Femur (tissue), 1 donor: ENCODE results near the gene LYZL1.
"Not testable (repeated sequence)": the region's sequence is repeated elsewhere in the genome, so short reads cannot be mapped to it uniquely, and the experiment has no call there.

Experiments used
- DNase-seq: peaks from one replicate; pipeline ENCODE4 v3.0.0-alpha.2; 2017

The LYZL1 gene

DNA sequence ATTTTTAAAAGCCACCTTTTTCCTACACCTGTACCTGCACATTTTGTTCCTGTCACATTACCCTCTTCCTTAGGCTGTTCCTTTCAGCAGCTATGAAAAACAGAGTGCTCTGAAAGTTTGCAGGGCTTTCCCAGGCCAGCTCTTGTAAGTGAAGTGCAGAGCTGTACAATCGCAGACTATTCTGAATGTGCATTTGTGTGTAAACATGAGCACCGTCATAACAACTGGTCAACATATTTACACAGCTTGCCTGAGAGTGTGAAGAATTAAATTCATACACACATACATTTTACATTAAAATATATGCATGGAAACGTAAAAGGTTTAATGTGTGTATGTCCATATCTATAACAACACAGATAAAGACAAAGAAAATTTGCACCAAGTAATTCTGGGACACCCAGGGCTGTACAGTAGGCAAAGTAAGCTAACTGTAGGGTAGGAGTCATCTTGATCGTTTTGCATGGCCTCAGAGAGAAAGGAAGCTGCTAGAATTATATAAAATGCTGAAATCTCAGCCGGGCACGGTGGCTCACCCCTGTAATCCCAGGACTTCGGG is 23.6 kb upstream of the LYZL1 start:
- no peak for DNase-seq

GRCh38 chr10:29266641-29267040 is 22.2 kb upstream of the LYZL1 start:
- DNase-seq: peak; percentile 30

- no peak for DNase-seq
Observed at GRCh38 chr10:29268011-29268410, 20.9 kb upstream of the LYZL1 start.

DNA sequence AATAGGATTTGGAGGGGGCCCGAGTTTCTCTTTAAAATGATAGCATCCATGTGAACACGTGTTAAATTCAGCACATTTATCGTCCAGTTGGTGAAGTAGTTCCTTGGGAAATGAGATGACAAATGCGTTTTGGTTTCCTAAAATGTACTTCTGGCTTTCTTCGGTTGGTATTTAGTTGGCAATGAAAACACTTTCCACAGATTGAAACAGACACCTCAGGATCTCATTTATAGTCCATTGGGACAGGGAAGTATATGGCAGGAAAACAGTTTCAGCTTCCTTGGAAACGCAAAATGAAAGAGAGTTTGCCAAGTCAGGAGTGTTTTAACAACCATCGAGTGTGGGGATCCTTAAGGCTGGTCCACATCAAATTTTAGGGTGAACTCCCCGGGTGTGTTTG is 19.4 kb upstream of the LYZL1 start:
- no peak for DNase-seq

DNA sequence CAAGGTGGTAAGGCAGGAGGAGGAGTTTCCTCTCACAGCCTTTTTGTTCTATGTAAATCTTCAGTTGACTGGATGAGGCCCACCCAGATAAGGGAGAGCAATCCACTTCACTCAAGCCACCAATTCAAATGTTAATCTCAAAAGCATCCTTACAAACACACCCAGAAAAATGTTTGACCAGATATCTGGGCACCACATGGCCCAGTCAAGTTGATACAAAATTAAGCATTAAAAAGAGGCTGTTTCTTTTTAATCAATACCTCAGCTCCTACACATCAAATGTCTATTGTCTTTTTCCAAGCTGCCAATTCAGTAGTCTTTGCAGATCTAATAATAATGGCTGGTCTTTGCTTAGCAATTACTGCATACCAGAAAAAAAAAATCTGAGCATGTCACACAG is 18.0 kb upstream of the LYZL1 start:
- DNase-seq: no peak

DNA sequence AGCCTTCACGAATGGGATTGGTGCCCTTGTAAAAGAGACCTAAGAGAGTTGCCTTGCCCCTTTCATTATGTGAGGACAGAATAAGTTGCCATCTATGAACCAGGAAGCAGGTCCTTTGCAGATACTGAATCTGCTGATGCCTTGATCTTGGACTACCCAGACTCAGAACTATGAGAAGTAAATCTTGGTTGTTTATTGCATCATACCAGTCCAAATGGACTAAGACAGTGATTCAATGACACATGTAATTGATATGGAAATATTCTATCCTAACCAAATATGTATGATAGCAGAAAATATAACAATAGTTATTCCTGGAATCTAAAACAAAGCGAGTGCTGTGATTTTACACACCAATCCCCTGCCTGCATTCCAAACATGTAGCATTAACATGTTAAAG is 17.0 kb upstream of the LYZL1 start:
- no peak for DNase-seq

GRCh38 chr10:29273478-29273877 is 15.4 kb upstream of the LYZL1 start:
- DNase-seq: no peak

DNA sequence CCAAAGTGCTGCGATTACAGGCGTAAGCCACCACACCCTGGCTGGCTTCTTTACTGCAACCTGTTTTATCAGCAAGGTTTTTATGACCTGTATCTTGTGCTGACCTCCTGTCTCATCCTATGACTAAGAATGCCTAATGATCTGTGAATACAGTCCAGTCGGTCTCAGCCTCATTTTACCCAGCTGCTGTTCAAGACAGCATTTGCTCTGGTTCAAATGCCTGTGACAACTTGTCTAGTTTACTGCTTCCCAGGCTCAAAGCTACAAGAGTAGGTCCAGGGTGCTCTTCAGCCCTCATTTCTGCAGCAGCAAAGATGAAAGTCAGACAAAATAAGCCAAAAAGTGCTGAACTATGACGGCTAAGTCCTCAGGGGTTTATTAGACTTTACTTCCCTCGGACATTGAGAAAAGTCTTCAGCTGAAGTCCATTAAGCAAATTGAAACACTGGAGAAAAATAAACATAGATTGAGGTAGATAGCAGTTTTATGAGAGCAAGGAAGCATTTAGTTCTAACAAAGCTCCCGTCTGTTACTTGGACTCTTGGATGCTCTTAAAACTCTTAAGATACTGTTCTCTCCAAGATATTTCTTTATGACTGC is 12.5 kb upstream of the LYZL1 start:
- DNase-seq: no peak

DNA sequence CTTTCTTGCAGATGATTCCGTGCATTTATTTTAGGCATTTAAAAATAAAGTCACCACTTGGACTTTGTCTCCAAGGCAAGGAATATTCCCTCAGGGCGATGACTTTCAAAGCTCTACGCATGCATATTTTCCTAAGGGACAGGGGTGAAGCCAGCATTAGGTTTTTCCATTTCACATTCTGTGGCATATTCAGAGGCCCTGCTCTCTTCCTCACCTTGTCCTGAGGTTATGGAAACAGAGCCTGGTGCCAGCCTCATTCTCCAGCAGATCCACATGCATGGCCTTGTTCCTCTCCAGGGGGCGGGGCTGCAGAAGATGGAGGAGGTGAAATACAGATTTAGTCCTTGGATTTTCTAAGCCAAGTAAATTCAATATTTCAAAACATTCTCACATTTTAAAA is 11.6 kb upstream of the LYZL1 start:
- DNase-seq: peak; percentile 39

GRCh38 chr10:29279779-29280487 is 8.9 kb upstream of the LYZL1 start:
- no peak for DNase-seq

GRCh38 chr10:29280488-29280840 is 8.4 kb upstream of the LYZL1 start:
- DNase-seq: no peak

DNA sequence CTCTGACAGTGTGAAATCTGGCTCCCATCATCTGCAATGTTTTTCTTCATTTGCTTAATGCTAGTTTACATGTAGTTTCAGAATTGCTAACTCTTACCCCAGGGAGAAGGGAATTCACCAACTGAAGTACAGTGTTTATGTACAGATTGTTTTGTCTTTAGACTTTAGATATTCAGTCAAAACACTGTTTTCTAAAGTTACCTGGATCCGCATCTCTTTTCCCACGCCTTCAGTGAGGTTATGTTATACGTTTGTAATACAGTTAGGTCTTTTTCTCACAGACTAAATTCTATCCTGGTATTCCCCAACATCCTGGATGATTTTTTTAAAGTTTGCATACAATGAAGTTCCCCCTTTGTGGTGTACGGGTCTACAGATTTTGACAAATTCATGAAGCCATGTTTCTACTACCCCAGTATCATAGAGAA is 3.2 kb upstream of the LYZL1 start:
- no peak for DNase-seq

GRCh38 chr10:29287635-29288034 is 1.2 kb upstream of the LYZL1 start:
- no peak for DNase-seq

GRCh38 chr10:29291561-29291960 is 2.7 kb downstream of the LYZL1 start:
- not testable (repeated sequence) for DNase-seq

GRCh38 chr10:29292406-29292805 is 3.5 kb downstream of the LYZL1 start:
- not testable (repeated sequence) for DNase-seq

- no peak for DNase-seq
Observed at GRCh38 chr10:29295813-29296212, 6.9 kb downstream of the LYZL1 start.

DNA sequence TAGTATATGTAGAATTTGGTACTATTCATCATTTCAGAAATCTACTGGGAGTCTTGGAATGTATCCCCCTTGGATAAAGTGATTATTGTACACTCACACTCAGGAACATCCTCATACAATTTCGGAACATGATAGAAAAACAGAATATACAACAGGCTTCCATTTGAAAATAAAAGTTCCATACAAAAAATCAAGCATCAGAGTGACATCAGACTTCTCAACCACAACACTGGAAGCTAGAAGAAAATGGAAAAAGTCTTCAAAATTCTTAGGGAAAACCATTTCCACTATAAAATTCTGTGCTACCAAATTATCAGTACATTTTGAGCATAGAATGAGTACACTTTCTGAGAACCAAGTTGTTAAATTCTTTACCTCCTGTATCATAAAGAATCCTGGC is 8.8 kb downstream of the LYZL1 start:
- DNase-seq: no peak

GRCh38 chr10:29301359-29301910 is 12.6 kb downstream of the LYZL1 start:
- no peak for DNase-seq

- no peak for DNase-seq
Observed at GRCh38 chr10:29302499-29302898, 13.6 kb downstream of the LYZL1 start.

DNA sequence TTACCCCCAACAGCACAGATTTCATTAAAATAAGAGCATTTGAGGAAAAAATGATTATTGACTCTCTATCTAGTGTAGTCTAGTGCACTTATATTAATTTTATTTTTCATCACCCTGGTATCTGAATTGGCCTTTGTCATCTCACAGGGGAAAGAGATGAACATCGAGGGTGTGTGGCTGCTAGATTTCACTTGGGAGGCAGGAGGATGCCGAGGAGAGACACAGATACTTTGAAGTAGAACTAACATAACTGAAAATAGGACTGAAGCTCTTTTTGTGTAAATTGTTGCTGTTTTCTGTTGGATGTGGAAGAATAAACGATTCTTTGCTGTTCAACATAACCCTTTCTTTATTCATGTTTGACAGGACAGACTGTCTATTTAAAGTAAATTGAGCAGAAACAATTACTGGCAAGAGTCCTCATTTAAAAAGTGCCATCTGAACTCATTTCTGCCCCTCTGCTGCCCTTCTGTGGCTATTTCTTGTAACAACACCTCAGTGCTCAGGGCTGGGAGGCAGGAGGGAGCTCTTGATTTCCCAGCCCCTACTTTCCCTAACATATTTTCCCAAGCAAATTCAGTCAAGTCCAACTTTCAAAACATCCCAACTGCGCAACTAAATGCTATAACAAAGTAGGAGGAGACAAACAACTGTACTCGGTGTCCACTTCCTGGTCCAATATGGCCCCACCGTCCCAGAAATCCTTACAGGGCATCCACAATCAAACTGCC is 15.6 kb downstream of the LYZL1 start:
- peak; percentile 75 for DNase-seq

- DNase-seq: no peak
Observed at GRCh38 chr10:29304995-29305335, 16.1 kb downstream of the LYZL1 start.

DNA sequence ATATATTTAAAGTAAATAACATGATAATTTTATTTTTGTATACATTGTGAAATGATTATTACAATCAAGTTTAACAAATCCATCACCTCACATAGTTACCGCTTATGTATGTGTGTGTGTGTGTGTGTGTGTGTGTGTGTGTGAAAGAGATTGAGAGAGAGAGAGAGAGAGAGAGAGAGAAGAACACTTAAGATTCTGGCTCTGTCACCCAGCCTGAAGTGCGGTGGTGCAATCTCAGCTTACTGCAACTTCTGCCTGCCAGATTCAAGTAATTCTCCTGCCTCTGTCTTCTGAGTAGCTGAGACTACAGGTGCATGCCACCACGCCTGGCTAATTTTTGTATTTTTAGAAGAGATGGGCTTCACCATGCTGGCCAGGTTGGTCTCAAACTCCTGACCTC is 17.8 kb downstream of the LYZL1 start:
- no peak for DNase-seq

- DNase-seq: not testable (repeated sequence)
Observed at GRCh38 chr10:29308142-29308541, 19.3 kb downstream of the LYZL1 start.

GRCh38 chr10:29309465-29309864 is 20.6 kb downstream of the LYZL1 start:
- DNase-seq: no peak
